Right lobe of liver (tissue), 4 donors: Measurements from ENCODE around the gene ATP2B3.

ENCODE experiments used
- POLR2A ChIP-seq: fragments of 450-650 bp; IDR thresholded peaks from one replicate; pipeline ENCODE4 v1.6.1; 2017; ENCODE audit warnings: antibody characterized with exemption, mild to moderate bottlenecking
- TF ChIP-seq, protein P1 (sequence below), 4 donors: fragments of 200-600 bp in 3 of 4; fragments of 450-650 bp in 1 of 4; IDR thresholded peaks; one replicate each; pipeline versions ENCODE4 v1.5.1 to v1.8.0; 2016 to 2022; ENCODE audit warnings: antibody characterized with exemption in 4 of 4, mild to moderate bottlenecking in 2 of 4
- donor health status: DM: no; HTN: no; CAD: no.
- donor health status: DM: no; HTN: no; CAD: no.
- donor health status: DM: no; HTN: yes; CAD: no.

DNA sequence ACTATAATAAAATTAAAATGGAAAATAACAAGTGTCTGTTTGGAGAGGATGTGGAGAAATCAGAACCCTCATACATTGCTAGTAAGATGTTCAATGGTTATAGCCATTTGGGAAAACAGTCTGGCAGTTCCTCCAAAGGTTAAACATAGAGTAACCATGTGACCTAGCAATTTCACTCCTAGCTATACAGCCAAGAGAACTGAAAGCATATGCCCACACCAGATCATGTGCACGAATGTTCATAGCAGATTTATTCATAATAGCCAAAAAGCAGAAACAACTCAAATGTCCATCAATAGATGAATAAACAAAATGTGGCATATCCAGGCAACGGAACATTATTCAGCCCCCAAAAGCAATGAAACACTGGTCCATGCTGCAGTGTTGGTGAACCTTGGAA, 90.9 kb downstream of the ATP2B3 start:
- TF ChIP-seq, protein P1, sequence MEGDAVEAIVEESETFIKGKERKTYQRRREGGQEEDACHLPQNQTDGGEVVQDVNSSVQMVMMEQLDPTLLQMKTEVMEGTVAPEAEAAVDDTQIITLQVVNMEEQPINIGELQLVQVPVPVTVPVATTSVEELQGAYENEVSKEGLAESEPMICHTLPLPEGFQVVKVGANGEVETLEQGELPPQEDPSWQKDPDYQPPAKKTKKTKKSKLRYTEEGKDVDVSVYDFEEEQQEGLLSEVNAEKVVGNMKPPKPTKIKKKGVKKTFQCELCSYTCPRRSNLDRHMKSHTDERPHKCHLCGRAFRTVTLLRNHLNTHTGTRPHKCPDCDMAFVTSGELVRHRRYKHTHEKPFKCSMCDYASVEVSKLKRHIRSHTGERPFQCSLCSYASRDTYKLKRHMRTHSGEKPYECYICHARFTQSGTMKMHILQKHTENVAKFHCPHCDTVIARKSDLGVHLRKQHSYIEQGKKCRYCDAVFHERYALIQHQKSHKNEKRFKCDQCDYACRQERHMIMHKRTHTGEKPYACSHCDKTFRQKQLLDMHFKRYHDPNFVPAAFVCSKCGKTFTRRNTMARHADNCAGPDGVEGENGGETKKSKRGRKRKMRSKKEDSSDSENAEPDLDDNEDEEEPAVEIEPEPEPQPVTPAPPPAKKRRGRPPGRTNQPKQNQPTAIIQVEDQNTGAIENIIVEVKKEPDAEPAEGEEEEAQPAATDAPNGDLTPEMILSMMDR (IDR thresholded peaks at IDR 0.05) = no peak
- TF ChIP-seq POLR2A = no peak
